OCI-M2 (cell line): ENCODE data around the gene PPIA.
"Not testable (repeated sequence)": the region's sequence is repeated elsewhere in the genome, so short reads cannot be mapped to it uniquely, and the experiment has no call there.

Experiments used
- DNase-seq: peaks from one replicate; lab custom pipeline; 2025; ENCODE audit not compliant: unreplicated experiment; lab: John Stamatoyannopoulos, UW

Gene PPIA

GRCh38 chr7:44762726-44763522 lies 33.6 kb upstream of the PPIA start:
- no peak for DNase-seq

GRCh38 chr7:44764081-44764480 lies 32.4 kb upstream of the PPIA start:
- no peak for DNase-seq

DNA sequence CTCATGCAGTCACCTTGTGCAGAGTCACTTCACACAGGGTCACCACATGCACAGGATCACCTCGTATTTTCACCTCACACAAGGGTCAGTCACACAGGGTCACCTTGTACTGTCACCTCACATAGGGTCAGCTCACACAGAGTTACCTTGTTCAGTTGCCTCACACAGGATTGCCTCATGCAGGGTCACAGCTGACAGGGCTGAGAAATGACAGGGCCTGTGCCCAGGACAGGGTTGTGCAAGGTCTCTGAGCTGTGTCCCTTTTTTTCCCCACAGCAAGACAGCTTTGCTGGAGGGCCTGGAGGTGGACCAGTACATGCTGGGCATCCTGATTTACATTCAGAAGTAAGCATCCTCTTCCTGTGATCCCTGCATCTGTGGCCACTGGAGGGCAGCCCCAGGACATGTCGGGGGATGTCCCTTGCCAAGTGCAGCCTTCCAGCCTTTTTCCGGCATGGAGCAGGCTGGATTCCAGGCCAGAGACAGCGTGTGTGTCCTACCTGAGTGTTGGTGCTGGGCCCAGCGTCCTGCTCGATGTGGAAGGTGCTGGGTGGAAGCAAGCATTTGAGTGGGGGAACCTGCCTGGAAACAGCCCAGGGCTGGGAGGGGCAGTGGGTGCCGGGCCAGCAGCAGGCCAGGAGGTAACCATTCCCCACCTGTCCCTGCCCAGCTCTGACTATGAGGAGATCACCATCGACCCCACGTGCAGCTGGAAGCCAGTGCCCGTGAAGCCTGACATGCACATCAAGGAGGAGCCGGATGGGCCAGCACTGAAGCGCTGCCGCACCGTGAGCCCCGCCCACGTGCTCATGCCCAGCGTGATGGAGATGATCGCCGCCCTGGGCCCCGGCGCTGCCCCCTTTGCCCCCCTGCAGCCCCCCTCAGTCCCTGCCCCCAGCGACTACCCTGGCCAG lies 31.6 kb upstream of the PPIA start:
- DNase-seq: no peak

GRCh38 chr7:44765579-44766415 lies 30.7 kb upstream of the PPIA start:
- no peak for DNase-seq

DNA sequence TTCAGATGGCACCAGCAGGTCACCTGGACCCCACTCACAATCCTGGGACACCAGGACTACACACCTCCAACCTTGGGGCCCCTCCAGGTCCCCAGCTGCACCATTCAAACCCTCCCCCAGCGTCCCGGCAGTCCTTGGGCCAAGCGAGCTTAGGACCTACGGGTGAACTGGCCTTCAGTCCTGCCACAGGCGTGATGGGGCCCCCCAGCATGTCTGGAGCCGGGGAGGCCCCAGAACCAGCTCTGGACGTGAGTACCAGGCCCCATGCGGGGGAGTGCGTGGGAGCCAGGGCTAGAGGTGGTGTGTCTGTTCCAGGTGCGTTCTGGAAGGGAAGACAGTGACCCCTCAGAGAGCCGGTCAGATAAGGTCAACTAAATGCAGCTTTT lies 30.1 kb upstream of the PPIA start:
- DNase-seq: no peak

DNA sequence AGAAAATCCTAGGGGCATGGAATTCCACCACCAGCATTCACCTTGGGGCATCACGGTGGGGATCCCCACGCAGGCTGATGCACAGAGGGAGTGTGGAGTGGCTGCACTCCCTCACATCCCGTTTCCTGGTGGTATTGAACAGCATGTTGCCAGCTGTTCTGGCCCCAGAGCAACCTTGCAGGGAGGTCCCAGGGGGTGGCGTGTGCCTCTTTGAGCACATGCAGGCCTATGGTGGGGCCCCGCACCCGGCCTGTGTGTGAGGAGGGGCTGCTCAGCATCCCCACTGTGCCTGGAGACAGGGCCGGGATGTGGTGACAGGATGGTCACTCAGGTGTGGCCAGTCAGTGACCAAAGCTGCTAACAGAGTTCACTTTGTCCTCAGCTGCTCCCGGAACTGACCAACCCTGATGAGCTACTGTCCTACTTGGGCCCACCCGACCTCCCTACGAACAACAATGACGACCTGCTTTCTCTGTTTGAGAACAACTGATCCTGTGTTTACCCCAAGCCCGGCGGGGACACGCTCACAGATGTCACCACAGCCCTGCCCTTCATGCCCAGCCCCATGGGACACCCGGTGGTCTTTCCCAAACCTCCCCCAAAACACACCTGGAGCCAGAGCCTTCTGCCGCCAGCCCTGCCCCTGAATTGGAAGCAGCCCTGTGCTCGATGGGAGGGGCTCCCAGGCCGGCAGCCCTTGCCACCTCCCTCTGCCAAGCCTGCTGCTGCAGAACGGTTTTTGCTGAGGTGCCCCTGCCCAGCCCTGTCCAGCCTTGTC lies 29.2 kb upstream of the PPIA start:
- DNase-seq: no peak

- DNase-seq: no peak
Measured at GRCh38 chr7:44767912-44768627, 28.4 kb upstream of the PPIA start.

DNA sequence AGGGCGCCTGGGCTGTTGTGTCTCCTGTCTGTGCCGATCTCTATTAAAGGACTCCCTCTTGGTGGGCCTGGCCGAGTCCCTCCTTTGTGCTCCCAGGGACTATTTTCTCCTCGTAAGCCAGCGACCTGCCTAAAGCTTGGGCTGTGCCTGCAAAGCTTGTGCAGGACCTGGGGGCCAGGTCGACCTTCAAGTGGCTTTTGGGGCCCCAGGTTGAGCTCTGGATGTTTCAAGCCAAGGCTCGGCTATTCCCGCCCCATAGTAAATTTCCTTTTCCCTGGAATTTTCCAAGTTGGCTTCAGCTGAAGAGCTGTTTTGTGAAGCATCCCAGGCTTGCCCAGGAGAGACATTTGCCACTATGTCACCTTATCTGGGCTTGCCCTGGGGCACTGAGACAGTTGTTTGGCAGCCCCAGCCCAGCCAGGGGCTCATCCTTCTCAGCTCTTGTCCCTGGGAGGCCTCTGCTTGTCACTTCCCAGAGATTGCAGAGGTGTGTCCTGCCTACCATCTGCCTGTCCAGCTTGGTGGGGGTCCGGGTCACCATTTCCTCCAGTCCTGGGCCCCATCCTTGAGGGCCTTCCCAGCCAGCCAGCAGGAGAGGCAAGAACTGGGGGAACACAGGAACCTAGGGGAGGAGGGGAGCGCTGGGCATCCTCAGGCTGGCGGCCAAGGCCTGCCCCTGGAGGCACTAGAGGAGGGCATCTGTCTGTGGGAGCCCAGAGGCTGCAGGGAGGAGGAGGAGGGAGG lies 27.7 kb upstream of the PPIA start:
- no peak for DNase-seq

DNA sequence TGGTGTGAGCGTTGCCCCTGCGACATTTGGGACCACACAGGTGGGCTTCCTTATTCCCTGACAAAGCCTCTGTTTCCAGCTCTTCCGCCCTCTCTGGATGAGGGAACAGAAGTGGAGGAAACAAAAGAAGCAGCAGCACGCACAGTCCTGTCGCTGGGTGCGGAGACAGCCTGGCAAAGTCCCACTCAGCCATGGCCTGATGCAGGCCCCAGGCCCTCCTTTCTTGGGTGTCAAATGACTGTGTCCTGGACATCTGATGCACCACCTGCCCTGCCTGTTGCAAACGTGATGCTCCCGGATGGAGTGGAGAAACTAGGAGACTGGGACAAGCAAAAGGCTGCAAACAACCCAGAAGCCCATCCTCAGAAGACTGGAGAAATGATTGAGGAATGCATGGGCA lies 27.1 kb upstream of the PPIA start:
- DNase-seq: no peak

DNA sequence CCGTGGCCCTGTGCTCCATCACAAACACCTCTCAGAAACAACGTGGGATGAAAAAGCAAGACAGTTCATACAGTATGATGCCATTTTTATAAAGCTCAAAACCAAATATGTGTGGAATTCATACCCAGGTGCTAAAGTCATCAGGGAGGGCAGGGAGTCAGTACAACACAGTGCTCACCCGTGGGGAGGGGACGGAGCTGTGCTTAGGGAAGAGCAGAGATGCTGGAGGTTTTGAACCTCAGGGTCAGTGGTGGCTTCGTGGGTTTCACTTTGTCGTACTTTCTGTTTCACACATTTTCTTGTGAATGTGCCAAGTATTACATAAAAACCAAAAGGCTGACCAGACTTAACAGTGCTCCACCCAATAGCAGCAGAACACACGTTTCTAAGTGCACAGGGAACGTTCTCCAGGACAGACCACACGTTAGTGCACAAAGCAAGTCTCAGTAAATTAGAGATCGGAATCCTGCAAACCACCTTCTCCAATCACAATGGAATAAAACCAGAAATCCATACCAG lies 26.6 kb upstream of the PPIA start:
- no peak for DNase-seq

GRCh38 chr7:44771358-44771757 lies 25.1 kb upstream of the PPIA start:
- no peak for DNase-seq

GRCh38 chr7:44772440-44772839 lies 24.0 kb upstream of the PPIA start:
- DNase-seq: no peak

DNA sequence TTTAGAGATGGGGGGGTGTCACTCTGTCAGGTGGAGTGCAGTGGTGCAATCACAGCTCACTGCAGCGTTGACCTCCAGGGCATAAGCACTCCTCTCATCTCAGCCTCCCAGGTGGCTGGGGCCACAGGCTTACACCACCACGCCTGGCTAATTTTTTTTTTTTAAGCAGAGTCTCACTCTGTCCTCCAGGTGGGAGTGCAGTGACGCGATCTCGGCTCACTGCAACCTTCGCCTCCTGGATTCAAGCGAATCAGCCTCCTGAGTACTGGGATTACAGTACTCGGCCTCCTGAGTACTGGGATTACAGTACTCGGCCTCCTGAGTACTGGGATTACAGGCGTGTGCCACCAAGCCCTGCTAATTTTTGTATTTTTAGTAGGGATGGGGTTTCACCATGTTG lies 23.6 kb upstream of the PPIA start:
- no peak for DNase-seq

GRCh38 chr7:44774486-44774885 lies 22.0 kb upstream of the PPIA start:
- DNase-seq: not testable (repeated sequence)

GRCh38 chr7:44775383-44776107 lies 20.9 kb upstream of the PPIA start:
- DNase-seq: no peak

GRCh38 chr7:44776211-44776610 lies 20.3 kb upstream of the PPIA start:
- no peak for DNase-seq

GRCh38 chr7:44782460-44782859 lies 14.0 kb upstream of the PPIA start:
- no peak for DNase-seq

GRCh38 chr7:44783407-44783806 lies 13.1 kb upstream of the PPIA start:
- DNase-seq: no peak
